ENCODE data around the gene AGRN.
"Not testable (repeated sequence)": the region's sequence is repeated elsewhere in the genome, so short reads cannot be mapped to it uniquely, and the experiment has no call there.

Gene AGRN

DNA sequence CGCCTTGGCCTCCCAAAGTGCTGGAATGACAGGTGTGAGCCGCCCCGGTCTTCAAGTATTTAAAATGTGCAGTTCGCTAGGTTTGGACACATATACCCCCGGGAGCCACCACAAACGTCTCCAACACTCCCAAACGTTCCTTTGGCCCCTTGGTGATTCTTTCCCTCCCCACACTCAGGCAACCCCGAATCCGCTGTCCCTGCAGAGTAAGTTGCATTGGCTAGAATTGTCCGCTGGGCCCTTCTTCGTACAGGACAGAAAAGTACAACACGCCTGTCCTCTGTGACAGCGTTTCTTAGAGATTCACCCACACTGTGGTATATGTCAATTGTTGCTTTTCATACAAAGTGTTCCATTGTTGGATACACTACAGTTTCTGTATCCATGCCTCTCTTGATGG lies 34.8 kb upstream of the AGRN start:
- no peaks in the 10 kb centered on the region for H3K9me3 ChIP-seq (ENCODE audit: control insufficient read depth, low read length)
- no peaks in the 10 kb centered on the region for H3K36me3 ChIP-seq (ENCODE audit: control insufficient read depth, insufficient read depth, low read length)
- H3K9ac ChIP-seq (ENCODE audit: low read length) = no peak overlapping the region
- no peak overlapping the region for H3K4me3 ChIP-seq (ENCODE audit: low read length)
- peaks cover 28% of the 10 kb centered on the region for H3K27me3 ChIP-seq (ENCODE audit: control insufficient read depth, insufficient read depth, low read length)
- no peaks in the 10 kb centered on the region for H3K4me1 ChIP-seq (ENCODE audit: control insufficient read depth, insufficient read depth, low read length)

- H3K9ac ChIP-seq (ENCODE audit: low read length); H3K4me3 ChIP-seq (ENCODE audit: low read length); H3K9me3 ChIP-seq (ENCODE audit: control insufficient read depth, low read length); H3K4me1 ChIP-seq (ENCODE audit: control insufficient read depth, insufficient read depth, low read length); H3K36me3 ChIP-seq (ENCODE audit: control insufficient read depth, insufficient read depth, low read length): not testable (repeated sequence)
- H3K27me3 ChIP-seq (ENCODE audit: control insufficient read depth, insufficient read depth, low read length) = peaks cover 13% of the 10 kb centered on the region
These were observed 31.9 kb upstream of the AGRN start for GRCh38 chr1:988061-988460.

- not testable (repeated sequence) for H3K36me3 ChIP-seq (ENCODE audit: control insufficient read depth, insufficient read depth, low read length); H3K9me3 ChIP-seq (ENCODE audit: control insufficient read depth, low read length); H3K4me3 ChIP-seq (ENCODE audit: low read length); H3K27me3 ChIP-seq (ENCODE audit: control insufficient read depth, insufficient read depth, low read length); H3K4me1 ChIP-seq (ENCODE audit: control insufficient read depth, insufficient read depth, low read length); H3K9ac ChIP-seq (ENCODE audit: low read length)
These were observed 28.6 kb upstream of the AGRN start for GRCh38 chr1:991275-991674.

DNA sequence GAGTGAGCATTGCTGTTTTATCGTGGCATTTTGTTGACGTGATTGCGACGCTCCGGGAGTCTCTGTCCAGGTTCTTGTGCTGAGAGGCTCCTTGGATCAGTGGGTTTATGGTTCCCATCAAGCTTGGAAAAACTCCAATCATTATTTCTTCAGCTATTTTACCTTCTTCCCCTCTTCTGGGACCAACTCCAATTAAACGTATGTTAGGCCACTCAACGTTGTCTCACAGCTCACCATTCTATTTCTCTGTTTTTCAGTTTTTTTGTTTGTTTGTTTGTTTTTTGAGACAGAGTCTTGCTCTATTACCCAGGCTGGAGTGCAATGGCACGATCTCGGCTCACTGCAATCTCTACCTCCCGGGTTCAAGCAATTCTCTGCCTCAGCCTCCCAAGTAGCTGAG lies 28.0 kb upstream of the AGRN start:
- Histone ChIP-seq H3K9ac (ENCODE audit: low read length) (no peak overlapping the region), H3K36me3 (ENCODE audit: control insufficient read depth, insufficient read depth, low read length) (no peaks in the 10 kb centered on the region)

DNA sequence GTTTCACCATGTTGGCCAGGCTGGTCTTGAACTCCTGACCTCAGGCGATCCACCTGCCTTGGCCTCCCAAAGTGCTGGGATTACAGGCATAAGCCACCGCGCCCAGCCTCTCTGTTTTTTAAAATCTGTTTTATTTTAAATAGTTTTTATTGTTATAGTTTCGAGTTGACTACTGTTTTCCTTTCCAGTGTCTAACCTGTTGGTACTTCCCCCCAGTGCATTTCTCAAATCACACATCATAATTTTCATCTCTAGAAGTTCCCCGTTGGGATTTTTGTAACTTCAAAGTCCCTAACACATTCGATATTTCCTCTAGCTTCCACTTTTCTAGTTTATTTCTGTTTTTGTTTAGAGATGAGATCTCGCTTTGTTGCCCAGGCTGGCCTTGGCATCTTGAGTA lies 27.6 kb upstream of the AGRN start:
- Histone ChIP-seq H3K4me1 (ENCODE audit: control insufficient read depth, insufficient read depth, low read length) (no peaks in the 10 kb centered on the region), H3K4me3 (ENCODE audit: low read length) (no peak overlapping the region), H3K36me3 (ENCODE audit: control insufficient read depth, insufficient read depth, low read length) (no peaks in the 10 kb centered on the region), H3K9ac (ENCODE audit: low read length) (no peak overlapping the region), H3K27me3 (ENCODE audit: control insufficient read depth, insufficient read depth, low read length) (peaks cover 16% of the 10 kb centered on the region), H3K9me3 (ENCODE audit: control insufficient read depth, low read length) (no peaks in the 10 kb centered on the region)

More for the DNA sequence above, 28.0 kb upstream of the AGRN start:
- H3K4me1 ChIP-seq (ENCODE audit: control insufficient read depth, insufficient read depth, low read length) = no peaks in the 10 kb centered on the region
- H3K27me3 ChIP-seq (ENCODE audit: control insufficient read depth, insufficient read depth, low read length) = peaks cover 11% of the 10 kb centered on the region
- H3K9me3 ChIP-seq (ENCODE audit: control insufficient read depth, low read length) = no peaks in the 10 kb centered on the region
- no peak overlapping the region for H3K4me3 ChIP-seq (ENCODE audit: low read length)

DNA sequence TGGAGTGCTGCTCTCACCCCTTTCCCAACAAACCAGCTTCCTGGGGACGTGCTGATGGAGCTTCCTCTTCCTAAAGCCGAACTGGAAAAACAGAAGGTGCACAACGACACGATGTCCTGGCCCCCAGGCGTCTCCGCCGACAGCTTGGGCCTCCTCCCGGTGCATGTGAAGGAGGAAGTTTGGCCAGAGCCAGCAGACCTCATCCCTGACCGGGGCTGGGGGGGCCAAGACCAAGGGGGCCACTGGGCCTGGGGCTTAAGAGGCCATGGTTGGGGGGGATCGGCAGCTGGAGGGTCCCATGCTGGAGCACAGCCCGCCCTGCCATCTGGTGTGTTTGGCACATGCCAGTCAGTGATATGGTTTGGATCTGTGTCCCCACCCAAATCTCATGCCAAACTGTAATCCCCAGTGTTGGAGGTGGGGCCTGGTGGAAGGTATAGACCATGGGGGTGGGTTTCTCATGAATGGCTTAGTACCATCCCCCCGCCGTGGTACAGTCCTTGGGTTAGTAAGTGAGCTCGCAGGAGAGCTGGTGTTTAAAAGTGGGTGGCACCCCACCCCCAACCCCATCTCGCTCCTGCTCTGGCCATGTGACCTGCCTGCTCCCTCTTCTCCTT lies 26.4 kb upstream of the AGRN start:
- Histone ChIP-seq H3K4me1 (ENCODE audit: control insufficient read depth, insufficient read depth, low read length) (peaks cover 3% of the 10 kb centered on the region), H3K36me3 (ENCODE audit: control insufficient read depth, insufficient read depth, low read length) (no peaks in the 10 kb centered on the region), H3K9ac (ENCODE audit: low read length) (no peak overlapping the region), H3K27me3 (ENCODE audit: control insufficient read depth, insufficient read depth, low read length) (peaks cover 27% of the 10 kb centered on the region), H3K4me3 (ENCODE audit: low read length) (no peak overlapping the region), H3K9me3 (ENCODE audit: control insufficient read depth, low read length) (no peaks in the 10 kb centered on the region)

GRCh38 chr1:994546-994945 lies 25.4 kb upstream of the AGRN start:
- not testable (repeated sequence) for H3K4me3 ChIP-seq (ENCODE audit: low read length); H3K9ac ChIP-seq (ENCODE audit: low read length); H3K36me3 ChIP-seq (ENCODE audit: control insufficient read depth, insufficient read depth, low read length); H3K4me1 ChIP-seq (ENCODE audit: control insufficient read depth, insufficient read depth, low read length); H3K9me3 ChIP-seq (ENCODE audit: control insufficient read depth, low read length)
- H3K27me3 ChIP-seq (ENCODE audit: control insufficient read depth, insufficient read depth, low read length) = peaks cover 36% of the 10 kb centered on the region

DNA sequence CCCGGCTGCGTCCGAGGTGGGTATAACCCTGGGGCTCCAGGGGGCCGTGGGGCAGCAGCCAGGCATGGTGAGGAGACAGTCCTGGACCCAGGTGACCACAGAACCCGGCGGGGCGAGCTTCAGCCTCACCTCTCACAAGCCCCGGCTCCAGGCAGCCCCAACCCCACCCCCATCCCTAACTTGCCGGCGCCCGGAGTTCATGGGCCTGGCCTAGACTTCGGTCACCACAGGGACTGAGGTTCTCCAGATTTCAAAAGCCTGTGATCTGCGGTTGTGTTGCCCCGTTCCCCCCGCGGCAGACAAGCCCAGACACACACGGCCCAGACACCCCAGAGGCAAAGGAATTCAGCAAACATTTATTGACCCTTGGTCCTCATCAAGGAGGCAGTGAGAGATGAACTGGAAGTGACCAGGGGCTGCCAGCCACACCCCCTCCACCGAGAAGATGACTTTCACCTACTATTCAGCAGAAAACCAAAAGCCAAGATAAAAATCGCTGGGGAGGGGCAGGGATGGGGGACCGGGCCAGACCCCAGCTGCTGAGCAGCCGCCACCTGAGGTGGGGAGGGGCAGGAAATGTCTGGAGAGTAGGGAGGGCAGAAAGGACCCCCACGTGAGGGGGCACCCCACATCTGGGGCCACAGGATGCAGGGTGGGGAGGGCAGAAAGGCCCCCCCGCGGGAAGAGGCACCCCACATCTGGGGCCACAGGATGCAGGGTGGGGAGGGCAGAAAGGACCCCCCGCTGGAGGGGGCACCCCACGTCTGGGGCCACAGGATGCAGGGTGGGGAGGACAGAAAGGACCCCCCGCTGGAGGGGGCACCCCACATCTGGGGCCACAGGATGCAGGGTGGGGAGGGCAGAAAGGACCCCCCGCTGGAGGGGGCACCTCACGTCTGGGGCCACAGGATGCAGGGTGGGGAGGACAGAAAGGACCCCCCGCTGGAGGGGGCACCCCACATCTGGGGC lies 24.0 kb upstream of the AGRN start:
- Histone ChIP-seq H3K36me3 (ENCODE audit: control insufficient read depth, insufficient read depth, low read length) (no peaks in the 10 kb centered on the region), H3K4me3 (ENCODE audit: low read length) (no peak overlapping the region), H3K9ac (ENCODE audit: low read length) (no peak overlapping the region), H3K4me1 (ENCODE audit: control insufficient read depth, insufficient read depth, low read length) (peaks cover 17% of the 10 kb centered on the region), H3K27me3 (ENCODE audit: control insufficient read depth, insufficient read depth, low read length) (peaks cover 46% of the 10 kb centered on the region), H3K9me3 (ENCODE audit: control insufficient read depth, low read length) (no peaks in the 10 kb centered on the region)

DNA sequence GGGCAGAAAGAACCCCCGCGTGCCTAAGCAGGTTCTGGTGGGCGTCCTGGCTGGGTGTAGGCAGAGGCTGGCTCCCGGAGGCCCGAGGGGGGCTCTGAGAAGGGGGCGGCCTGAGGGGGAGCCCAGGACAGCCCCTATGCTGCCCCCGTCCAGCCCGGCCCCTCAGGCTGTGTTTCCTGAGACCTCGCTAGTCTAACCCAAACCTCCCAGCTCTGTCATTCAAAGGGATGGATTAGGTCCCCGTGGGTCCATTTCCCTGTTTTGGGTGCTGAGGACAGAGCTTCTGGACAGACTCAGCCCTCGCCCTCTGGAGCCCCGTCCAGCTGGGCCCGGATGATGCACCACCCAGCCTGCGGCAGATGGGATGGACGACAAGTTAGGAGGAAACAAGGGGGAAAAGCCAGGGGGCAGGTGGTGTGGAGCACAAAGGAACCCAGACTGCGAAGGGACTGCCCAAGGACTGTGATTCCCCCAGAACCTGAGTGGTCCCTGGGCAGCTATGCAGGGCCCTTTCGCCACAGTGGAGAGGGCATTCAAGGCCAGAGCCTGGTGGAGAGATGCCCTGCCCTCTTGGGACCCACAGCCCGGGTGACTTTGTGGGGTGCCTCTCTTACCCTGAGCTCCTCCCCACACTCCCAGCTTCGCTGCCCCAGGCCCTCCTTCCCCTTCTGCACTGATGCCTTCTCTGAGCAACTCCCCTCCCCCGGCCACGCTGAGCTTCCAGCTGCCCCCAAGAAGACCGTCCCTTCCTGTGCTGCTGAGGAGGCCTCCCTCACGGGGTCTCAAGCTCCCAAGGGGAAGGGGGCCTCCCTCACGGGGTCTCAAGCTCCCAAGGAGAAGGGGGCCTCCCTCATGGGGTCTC lies 22.8 kb upstream of the AGRN start:
- peaks cover 55% of the 10 kb centered on the region for H3K27me3 ChIP-seq (ENCODE audit: control insufficient read depth, insufficient read depth, low read length)
- peaks cover 27% of the 10 kb centered on the region for H3K4me1 ChIP-seq (ENCODE audit: control insufficient read depth, insufficient read depth, low read length)
- H3K4me3 ChIP-seq (ENCODE audit: low read length) = no peak overlapping the region
- H3K9ac ChIP-seq (ENCODE audit: low read length) = no peak overlapping the region
- no peaks in the 10 kb centered on the region for H3K9me3 ChIP-seq (ENCODE audit: control insufficient read depth, low read length)
- H3K36me3 ChIP-seq (ENCODE audit: control insufficient read depth, insufficient read depth, low read length) = no peaks in the 10 kb centered on the region

GRCh38 chr1:997713-997992 lies 22.3 kb upstream of the AGRN start:
- Histone ChIP-seq H3K9me3 (ENCODE audit: control insufficient read depth, low read length) (no peaks in the 10 kb centered on the region), H3K36me3 (ENCODE audit: control insufficient read depth, insufficient read depth, low read length) (no peaks in the 10 kb centered on the region), H3K27me3 (ENCODE audit: control insufficient read depth, insufficient read depth, low read length) (peaks cover 55% of the 10 kb centered on the region), H3K4me1 (ENCODE audit: control insufficient read depth, insufficient read depth, low read length) (peaks cover 28% of the 10 kb centered on the region), H3K9ac (ENCODE audit: low read length) (no peak overlapping the region), H3K4me3 (ENCODE audit: low read length) (no peak overlapping the region)

DNA sequence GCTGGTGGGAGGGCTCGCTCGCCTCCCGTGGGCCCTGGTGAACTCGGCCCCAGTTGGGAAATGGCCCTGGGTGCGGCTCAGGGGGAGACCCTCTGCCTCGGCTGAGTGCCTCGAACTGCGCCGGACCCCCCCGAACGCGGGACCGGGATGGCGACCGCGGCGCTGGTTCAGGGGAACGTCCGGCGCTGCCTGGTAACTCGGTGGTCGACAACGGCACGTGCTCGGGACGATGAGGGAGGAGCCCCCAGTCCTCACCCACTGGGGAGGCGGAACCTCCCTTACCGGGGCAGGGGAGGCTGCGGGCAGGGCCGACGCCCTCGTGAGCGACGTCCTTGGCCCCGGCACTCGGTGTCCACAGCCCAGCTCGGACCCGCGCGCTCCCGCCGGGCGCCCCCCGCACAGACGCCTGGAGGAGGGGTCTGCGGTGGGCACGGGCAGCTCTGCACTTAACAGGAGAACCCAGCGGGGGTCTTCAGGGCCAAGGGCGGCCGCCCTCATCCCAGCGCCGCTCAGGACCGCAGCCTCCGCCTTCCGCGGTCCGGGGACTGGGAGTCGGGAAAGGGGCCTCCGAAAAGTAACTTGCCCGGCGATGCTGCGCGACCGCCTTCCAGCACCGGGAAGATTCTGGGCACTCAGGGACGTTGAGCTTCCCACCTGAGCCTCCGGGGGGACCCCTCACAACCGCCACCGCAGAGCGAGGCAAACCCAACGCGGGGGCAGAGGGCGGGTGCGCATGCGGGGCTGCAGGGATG lies 21.8 kb upstream of the AGRN start:
- no peak overlapping the region for H3K9ac ChIP-seq (ENCODE audit: low read length)
- H3K9me3 ChIP-seq (ENCODE audit: control insufficient read depth, low read length) = no peaks in the 10 kb centered on the region
- H3K4me1 ChIP-seq (ENCODE audit: control insufficient read depth, insufficient read depth, low read length) = peaks cover 28% of the 10 kb centered on the region
- H3K4me3 ChIP-seq (ENCODE audit: low read length) = no peak overlapping the region
- H3K27me3 ChIP-seq (ENCODE audit: control insufficient read depth, insufficient read depth, low read length) = peaks cover 58% of the 10 kb centered on the region
- H3K36me3 ChIP-seq (ENCODE audit: control insufficient read depth, insufficient read depth, low read length) = no peaks in the 10 kb centered on the region

- Histone ChIP-seq H3K36me3 (ENCODE audit: control insufficient read depth, insufficient read depth, low read length) (no peaks in the 10 kb centered on the region), H3K27me3 (ENCODE audit: control insufficient read depth, insufficient read depth, low read length) (peaks cover 63% of the 10 kb centered on the region), H3K4me3 (ENCODE audit: low read length) (no peak overlapping the region), H3K9ac (ENCODE audit: low read length) (no peak overlapping the region), H3K4me1 (ENCODE audit: control insufficient read depth, insufficient read depth, low read length) (peaks cover 28% of the 10 kb centered on the region), H3K9me3 (ENCODE audit: control insufficient read depth, low read length) (no peaks in the 10 kb centered on the region)
These were observed 21.2 kb upstream of the AGRN start for GRCh38 chr1:998745-998994.

Data from mucosa of stomach (tissue), 1 donor.